Activated CD4-positive, alpha-beta T cell treated with anti-CD3 and anti-CD28 coated beads, Interleukin-2, Interleukin-6, amounts not matched to agents 100 ng/mL and 50 ng/mL, durations not matched to agents 16 hours and 8 hours (primary cell): ENCODE results near the gene RAB7B.

Experiments
- DNase-seq: peaks from one replicate; pipeline ENCODE4 v3.0.0-alpha.2; 2020

Gene RAB7B

DNA sequence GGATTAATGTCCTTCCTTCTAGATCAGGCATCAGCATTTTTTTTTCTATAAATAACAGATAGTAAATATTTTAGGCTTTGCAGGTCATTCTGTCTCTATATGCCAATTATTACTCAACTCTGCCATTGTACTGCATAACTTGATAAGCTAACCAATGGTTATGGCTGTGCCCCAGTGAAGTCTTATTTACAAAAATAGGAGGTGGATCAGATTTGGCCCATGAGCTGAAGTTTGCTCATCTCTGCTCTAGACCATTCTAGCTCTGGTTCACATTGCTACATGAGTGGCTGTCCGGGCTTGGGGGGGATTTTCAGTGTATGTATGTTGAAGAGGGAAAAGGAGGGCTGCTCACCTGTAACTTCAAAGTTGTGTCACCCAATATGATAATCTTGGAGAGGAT lies 10.1 kb downstream of the RAB7B start:
- DNase-seq = no peak

- DNase-seq = no peak
Measured at GRCh38 chr1:205992218-205992882, 10.8 kb downstream of the RAB7B start.

GRCh38 chr1:205991237-205991636 lies 12.0 kb downstream of the RAB7B start:
- no peak for DNase-seq

GRCh38 chr1:205990226-205990625 lies 13.0 kb downstream of the RAB7B start:
- DNase-seq = no peak

DNA sequence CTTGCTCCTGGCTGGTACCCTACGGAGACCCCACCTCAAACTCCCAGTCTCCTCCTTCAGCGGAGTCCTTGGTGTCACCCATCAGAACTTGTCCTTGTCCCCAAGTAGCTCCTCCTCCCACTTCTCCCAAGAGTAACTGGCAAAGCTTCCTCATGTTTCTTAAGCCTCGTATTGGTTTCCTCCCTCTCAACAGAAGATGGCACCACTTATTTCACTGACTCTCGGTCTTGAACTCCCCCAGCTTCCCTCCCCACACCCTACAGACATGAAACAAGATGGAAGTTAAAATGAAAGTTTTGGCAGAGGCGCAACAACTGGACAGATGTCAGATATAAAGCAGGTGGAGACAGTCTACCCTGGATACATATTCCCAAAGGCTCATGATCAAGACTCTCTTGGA lies 13.4 kb downstream of the RAB7B start:
- DNase-seq = no peak

- DNase-seq = no peak
Measured at GRCh38 chr1:205988585-205988995, 14.6 kb downstream of the RAB7B start.

DNA sequence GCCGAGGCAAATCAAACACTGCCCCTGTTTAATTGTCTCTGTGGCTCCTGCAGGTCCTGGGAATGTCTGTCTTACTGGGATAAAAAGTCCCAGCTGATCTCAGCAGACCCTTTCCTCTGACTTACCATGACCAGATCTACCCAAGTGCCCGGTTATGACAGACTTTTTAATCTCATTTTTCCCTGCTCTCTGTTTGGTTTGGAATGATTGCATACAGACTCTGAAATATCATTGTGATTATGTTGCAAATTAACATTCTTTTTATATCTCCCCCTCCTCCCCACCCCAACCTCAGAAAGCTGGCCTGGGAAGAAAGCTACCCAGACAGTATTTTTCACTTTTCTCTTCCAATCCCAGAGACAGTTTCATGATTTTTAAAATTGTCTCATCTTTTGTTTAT lies 16.3 kb downstream of the RAB7B start:
- DNase-seq = no peak

DNA sequence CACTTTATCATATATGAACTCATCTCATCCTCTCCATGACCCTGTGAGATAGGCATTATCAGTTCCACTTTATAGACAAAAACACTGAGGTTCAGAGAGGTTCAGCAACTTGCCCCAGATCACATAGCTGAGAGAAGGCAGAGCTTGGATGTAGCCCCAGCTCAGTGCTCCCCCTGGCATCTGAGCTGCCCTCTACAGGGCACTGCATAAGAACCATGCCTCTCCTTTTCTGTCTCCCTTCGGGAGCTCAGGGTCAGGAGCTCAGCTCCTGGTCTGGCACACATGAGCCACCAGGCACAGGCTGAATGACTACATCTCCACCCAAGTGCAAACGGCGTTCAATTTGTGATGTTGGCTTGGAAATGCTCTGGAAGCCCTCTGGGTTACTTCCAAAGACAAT lies 16.9 kb downstream of the RAB7B start:
- no peak for DNase-seq

DNA sequence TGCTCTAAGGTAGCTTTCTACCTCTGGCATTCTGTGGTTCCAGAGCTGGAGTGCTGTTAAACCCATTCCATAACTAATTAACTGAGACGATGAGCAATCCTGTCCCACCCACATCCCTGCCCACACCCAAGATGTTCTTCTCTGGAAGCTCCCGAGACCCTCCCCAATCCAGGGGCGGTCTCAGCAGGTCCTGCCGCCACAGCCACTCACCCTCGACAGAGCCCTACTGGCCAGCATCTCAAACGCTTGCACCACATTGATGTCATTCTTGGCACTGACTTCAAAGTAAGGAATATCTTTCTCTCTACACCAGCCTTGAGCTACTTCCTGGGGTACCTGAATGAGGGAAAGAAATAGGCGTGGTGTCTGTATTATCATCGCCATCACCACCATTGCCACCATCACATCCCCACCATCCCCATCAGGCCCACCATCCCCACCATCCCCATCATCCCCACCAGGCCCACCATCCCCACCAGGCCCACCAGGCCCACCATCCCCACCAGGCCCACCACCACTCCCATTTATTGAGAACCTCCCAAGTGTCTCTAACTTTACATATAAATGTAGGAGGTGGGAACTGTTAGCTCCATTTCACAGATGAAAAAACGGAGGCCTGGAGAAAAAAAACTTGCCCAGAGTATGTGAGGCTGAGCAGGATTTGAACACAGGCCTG lies 17.7 kb downstream of the RAB7B start:
- no peak for DNase-seq

GRCh38 chr1:205983925-205984725 lies 19.1 kb downstream of the RAB7B start:
- peak; percentile 53 for DNase-seq

GRCh38 chr1:205981257-205981656 lies 21.9 kb downstream of the RAB7B start:
- DNase-seq = no peak

DNA sequence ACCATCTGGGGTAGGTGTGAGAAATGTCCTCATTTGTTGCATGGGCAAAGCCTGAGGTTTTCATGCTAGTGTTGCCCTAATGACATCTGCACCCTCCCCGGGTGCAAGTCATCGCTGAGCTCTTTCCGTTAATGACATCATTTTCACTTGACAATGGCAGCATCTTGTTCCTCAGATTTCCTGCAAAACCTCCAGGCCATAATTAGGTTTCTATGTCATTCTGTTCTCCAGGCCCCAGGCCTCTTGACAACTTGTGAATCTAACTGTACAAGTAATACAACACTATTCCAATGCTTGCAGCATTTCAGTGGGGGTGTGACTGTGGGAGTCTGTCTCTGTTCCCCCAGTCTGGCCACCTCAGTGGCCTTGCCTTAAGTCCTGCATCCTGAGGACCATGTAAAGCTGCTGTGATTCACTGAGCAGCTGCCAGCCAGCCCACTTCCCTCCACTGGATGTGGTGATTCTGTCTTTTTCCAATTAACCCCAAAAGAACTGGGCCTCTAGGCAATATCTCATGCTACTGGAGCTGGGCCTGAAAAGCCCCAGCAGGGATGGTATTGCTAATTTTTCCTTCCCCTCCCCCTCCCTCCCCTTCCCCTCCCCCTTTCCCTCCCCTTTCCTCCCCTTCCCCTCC lies 22.8 kb downstream of the RAB7B start:
- no peak for DNase-seq

GRCh38 chr1:205979301-205979700 lies 23.9 kb downstream of the RAB7B start:
- no peak for DNase-seq

DNA sequence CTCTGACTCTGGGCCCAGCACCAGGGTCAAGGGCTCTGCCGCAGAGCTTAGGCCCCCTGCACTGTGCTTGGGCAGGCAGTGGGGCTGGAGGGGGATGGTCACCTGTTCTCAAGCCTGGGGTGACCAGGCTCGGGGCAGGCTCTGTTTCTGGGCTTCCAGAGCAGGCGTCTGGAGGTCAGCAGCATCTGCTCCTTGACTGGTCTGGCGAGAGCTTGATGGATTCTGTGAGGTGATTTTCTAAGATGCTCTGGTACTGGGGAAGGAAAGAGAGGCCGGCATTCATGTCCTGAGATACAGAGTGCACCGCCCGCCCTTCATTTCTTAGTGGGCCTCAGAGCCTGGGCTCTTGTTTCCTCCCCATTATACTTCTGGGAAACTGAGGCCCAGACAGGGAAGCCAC lies 24.5 kb downstream of the RAB7B start:
- no peak for DNase-seq

DNA sequence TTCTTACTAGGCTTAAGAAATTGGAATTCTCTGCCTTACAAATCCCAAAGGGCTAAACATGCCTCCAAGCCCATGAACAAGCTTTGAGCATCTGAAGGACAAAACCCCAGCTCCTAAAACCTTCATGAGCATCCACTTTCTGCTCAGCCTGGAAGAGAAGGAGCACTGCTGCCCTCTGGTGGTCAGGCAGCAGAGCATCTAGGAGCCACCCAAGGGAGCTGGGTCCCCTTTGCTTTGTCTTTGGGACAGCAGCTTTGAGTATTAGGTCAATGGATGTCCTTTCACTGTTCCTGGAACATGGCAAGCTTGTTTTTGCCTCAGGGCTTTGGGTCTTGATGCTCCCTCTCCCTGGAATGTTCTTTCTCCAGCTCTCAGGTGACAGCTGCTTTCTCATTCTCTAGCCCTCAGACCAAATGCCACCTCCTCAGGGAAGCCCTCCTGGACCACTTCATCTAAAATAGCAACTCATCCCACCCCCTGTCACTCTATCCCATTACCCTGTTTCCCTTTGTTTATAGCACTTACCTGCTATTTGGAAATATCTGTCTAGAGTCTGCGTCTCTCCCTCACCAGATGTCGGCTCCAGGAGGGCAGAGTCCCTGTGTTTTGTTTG lies 25.7 kb downstream of the RAB7B start:
- peak; percentile 83 for DNase-seq

GRCh38 chr1:205976708-205977401 lies 26.3 kb downstream of the RAB7B start:
- DNase-seq = no peak

GRCh38 chr1:205976036-205976435 lies 27.2 kb downstream of the RAB7B start:
- DNase-seq = no peak

DNA sequence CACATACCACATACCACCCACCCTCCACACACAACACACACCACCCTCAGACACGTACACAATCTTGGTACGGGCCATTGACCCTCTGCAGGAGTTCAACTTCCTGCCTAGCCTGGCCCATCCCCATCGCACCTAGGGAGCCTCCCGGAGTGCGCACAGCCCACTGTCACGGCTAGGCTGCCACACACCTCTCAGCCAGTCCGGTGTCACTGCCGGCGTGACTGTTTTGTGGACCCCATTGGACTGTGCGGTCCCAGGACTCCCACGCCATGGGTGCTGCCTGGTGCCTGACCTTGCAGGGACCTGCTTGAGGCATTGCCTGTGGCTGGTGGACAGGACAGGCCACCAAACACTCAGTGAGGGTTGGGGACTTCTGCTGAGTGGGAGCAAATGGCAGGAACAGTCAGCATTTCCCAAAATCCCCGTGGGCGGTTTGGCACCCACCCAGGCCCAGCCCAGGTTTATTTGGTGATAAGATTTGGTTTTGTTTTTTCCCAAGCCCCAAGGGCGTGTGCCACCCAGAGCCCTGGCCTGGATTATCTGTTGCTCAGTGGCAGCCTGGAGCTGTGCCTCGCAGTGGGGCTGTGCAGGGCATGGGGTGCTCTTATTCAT lies 27.7 kb downstream of the RAB7B start:
- no peak for DNase-seq

DNA sequence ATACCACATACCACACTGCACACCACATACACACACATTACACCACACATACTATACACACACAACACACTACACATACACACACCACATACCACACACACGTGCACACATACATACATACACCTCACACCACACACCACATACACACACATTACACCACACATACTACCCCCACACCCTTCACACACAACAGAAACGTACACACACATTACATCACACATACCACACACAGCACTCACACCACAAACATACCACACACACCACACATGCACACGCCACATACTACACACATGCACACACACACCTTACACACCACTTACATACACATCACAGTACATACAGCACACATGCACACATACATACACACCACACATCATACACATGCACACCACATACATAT lies 28.5 kb downstream of the RAB7B start:
- DNase-seq = no peak

DNA sequence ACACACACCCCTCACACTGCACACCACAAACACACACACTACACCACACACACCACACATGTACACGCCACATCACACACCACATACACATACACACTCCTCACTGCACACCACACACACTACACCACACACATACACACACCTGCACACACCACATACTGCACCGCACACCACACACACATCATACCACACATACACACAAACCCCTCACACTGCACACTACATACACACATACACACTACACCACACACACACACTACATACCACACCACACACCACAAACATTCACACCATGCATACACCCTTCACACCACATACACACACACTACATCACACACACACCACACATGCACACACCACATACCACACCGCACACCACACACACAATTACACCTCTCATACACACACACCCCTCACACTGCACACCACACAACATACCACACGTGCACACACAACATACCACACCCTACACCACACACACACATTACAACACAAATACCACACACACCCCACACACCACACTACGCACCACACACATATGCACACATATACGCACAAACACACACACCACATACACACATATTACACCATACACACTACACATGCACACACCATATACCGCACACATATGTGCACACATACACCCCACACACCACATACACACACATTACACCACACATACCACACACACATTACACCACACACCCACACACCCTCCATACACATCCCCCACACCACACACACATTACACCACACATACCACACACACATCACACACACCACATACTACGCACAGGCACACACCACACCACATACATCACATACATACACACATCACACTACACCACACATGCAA lies 29.6 kb downstream of the RAB7B start:
- DNase-seq = no peak
